ENCODE data around the gene TTPAL. TPM values are rescaled to one million over a fixed set of nuclear protein-coding genes. Genes with fewer than 3 reads are reported as not detected.

TTPAL gene
- total RNA-seq, 2 donors from 2014 or later = 18.3 to 19.4 TPM

GRCh38 chr20:44447827-44448419, 27.8 kb upstream of the TTPAL start:
- Mint-ChIP-seq H3K36me3 (ENCODE audit: low read depth) (no peaks in the 10 kb centered on the region), H3K27me3 (ENCODE audit: insufficient read depth) (no peaks in the 10 kb centered on the region), H3K4me1 (peaks cover 24% of the 10 kb centered on the region), H3K4me3 (no peak overlapping the region), H3K27ac (no peak overlapping the region), H3K9me3 (peaks cover 5% of the 10 kb centered on the region)
- Histone ChIP-seq H3K27me3 (ENCODE audit: control insufficient read depth, insufficient read depth, low read length, poor library complexity, severe bottlenecking) (no peaks in the 10 kb centered on the region), H3K9me3 (ENCODE audit: control insufficient read depth, low read length) (peaks cover 4% of the 10 kb centered on the region), H3K36me3 (ENCODE audit: control insufficient read depth, insufficient read depth, low read length) (no peaks in the 10 kb centered on the region), H3K4me3 (ENCODE audit: low read length) (no peak overlapping the region), H3K4me1 (ENCODE audit: control insufficient read depth, insufficient read depth, low read length) (peaks cover 9% of the 10 kb centered on the region), H3K9ac (ENCODE audit: extremely low read depth, low read length, poor library complexity, severe bottlenecking) (no peak overlapping the region), H3K27ac (ENCODE audit: low read depth, low read length) (no peak overlapping the region)
- TF ChIP-seq CTCF (conservative IDR thresholded peaks at IDR 0.05) = no peak
- WGBS, 2 experiments (ENCODE audit: insufficient coverage in 1 of 2, insufficient read length in 1 of 2) = 80 to 95% methylated on average over 2 to 3 of the region's 3 CpGs
- DNase-seq = no peak

GRCh38 chr20:44448753-44449546, 26.7 kb upstream of the TTPAL start:
- H3K4me3 ChIP-seq (ENCODE audit: low read length) = no peak overlapping the region
- Mint-ChIP-seq H3K27ac (no peak overlapping the region), H3K4me1 (peaks cover 20% of the 10 kb centered on the region), H3K27me3 (ENCODE audit: insufficient read depth) (no peaks in the 10 kb centered on the region), H3K9me3 (peaks cover 3% of the 10 kb centered on the region), H3K36me3 (ENCODE audit: low read depth) (no peaks in the 10 kb centered on the region), H3K4me3 (no peak overlapping the region)
- H3K27me3 ChIP-seq (ENCODE audit: control insufficient read depth, insufficient read depth, low read length, poor library complexity, severe bottlenecking) = no peaks in the 10 kb centered on the region
- TF ChIP-seq CTCF (conservative IDR thresholded peaks at IDR 0.05) = peak; percentile 85
- H3K27ac ChIP-seq (ENCODE audit: low read depth, low read length) = no peak overlapping the region
- H3K9me3 ChIP-seq (ENCODE audit: control insufficient read depth, low read length) = peaks cover 4% of the 10 kb centered on the region
- peaks cover 5% of the 10 kb centered on the region for H3K4me1 ChIP-seq (ENCODE audit: control insufficient read depth, insufficient read depth, low read length)
- peak; percentile 88 for DNase-seq
- H3K36me3 ChIP-seq (ENCODE audit: control insufficient read depth, insufficient read depth, low read length) = no peaks in the 10 kb centered on the region
- no peak overlapping the region for H3K9ac ChIP-seq (ENCODE audit: extremely low read depth, low read length, poor library complexity, severe bottlenecking)
- 74 to 80% methylated on average over 8 to 9 of the region's 9 CpGs for WGBS, 2 experiments (ENCODE audit: insufficient coverage in 1 of 2, insufficient read length in 1 of 2)

- Histone ChIP-seq H3K4me1 (ENCODE audit: control insufficient read depth, insufficient read depth, low read length) (peaks cover 5% of the 10 kb centered on the region), H3K36me3 (ENCODE audit: control insufficient read depth, insufficient read depth, low read length) (no peaks in the 10 kb centered on the region), H3K27ac (ENCODE audit: low read depth, low read length) (no peak overlapping the region), H3K9me3 (ENCODE audit: control insufficient read depth, low read length) (peaks cover 4% of the 10 kb centered on the region), H3K27me3 (ENCODE audit: control insufficient read depth, insufficient read depth, low read length, poor library complexity, severe bottlenecking) (no peaks in the 10 kb centered on the region), H3K9ac (ENCODE audit: extremely low read depth, low read length, poor library complexity, severe bottlenecking) (no peak overlapping the region), H3K4me3 (ENCODE audit: low read length) (no peak overlapping the region)
- H3K9me3 Mint-ChIP-seq = peaks cover 3% of the 10 kb centered on the region
- peaks cover 20% of the 10 kb centered on the region for H3K4me1 Mint-ChIP-seq
- WGBS, 2 experiments (ENCODE audit: insufficient coverage in 1 of 2, insufficient read length in 1 of 2) = 80 to 95% methylated on average over 2 to 7 of the region's 7 CpGs
- no peak for TF ChIP-seq CTCF (conservative IDR thresholded peaks at IDR 0.05)
- H3K27me3 Mint-ChIP-seq (ENCODE audit: insufficient read depth) = no peaks in the 10 kb centered on the region
- no peak overlapping the region for H3K27ac Mint-ChIP-seq
- no peak for DNase-seq
- H3K4me3 Mint-ChIP-seq = no peak overlapping the region
- H3K36me3 Mint-ChIP-seq (ENCODE audit: low read depth) = no peaks in the 10 kb centered on the region
These were observed 25.8 kb upstream of the TTPAL start for GRCh38 chr20:44449864-44450263.
